ENCODE data around the gene HMCES. TPM values are rescaled to one million over a fixed set of nuclear protein-coding genes. Genes with fewer than 3 reads are reported as not detected.

Gene HMCES
- total and polyA plus RNA-seq, 2 experiments from 2014 or later, result 20.1 to 34.3 TPM

GRCh38 chr3:129352650-129353588 lies 74.2 kb downstream of the HMCES start:
- no peak overlapping the region for H2AFZ ChIP-seq
- H3K9me3 ChIP-seq (ENCODE audit: low read depth), result no peaks in the 10 kb centered on the region
- no peaks in the 10 kb centered on the region for H4K20me1 ChIP-seq (ENCODE audit: insufficient read depth, poor library complexity, severe bottlenecking)
- no peak overlapping the region for H3K27ac ChIP-seq
- no peak overlapping the region for H3K4me3 ChIP-seq
- no peaks in the 10 kb centered on the region for H3K79me2 ChIP-seq
- H3K4me1 ChIP-seq (ENCODE audit: insufficient read depth), result no peaks in the 10 kb centered on the region
- TF ChIP-seq EZH2phosphoT487 (IDR thresholded peaks at IDR 0.05; ENCODE audit: low read depth, severe bottlenecking, unreplicated experiment) (no peak), EZH2 (IDR thresholded peaks at IDR 0.05; ENCODE audit: borderline replicate concordance) (no peak), CTCF (IDR thresholded peaks at IDR 0.05; ENCODE audit: poor library complexity) (no peak)
- DNase-seq (ENCODE audit: low spot score), result no peak
- WGBS (ENCODE audit: low lambda C conversion rate, missing lambda C conversion rate), result 89% methylated on average over 14 of the region's 14 CpGs
- no peak overlapping the region for H3K4me2 ChIP-seq
- H3K27me3 ChIP-seq, result no peaks in the 10 kb centered on the region
- no peaks in the 10 kb centered on the region for H3K36me3 ChIP-seq (replicated peaks; ENCODE audit: insufficient read depth, low read depth)
- no peaks in the 10 kb centered on the region for H3K9me2 ChIP-seq (replicated peaks; ENCODE audit: insufficient read depth)

GRCh38 chr3:129353589-129353941 lies 74.9 kb downstream of the HMCES start:
- H3K36me3 ChIP-seq (replicated peaks; ENCODE audit: insufficient read depth, low read depth), result no peaks in the 10 kb centered on the region
- H3K79me2 ChIP-seq, result no peaks in the 10 kb centered on the region
- no peaks in the 10 kb centered on the region for H3K4me1 ChIP-seq (ENCODE audit: insufficient read depth)
- no peaks in the 10 kb centered on the region for H4K20me1 ChIP-seq (ENCODE audit: insufficient read depth, poor library complexity, severe bottlenecking)
- no peaks in the 10 kb centered on the region for H3K9me3 ChIP-seq (ENCODE audit: low read depth)
- H3K27ac ChIP-seq, result no peak overlapping the region
- no peak overlapping the region for H2AFZ ChIP-seq
- no peaks in the 10 kb centered on the region for H3K9me2 ChIP-seq (replicated peaks; ENCODE audit: insufficient read depth)
- TF ChIP-seq EZH2 (IDR thresholded peaks at IDR 0.05; ENCODE audit: borderline replicate concordance) (no peak), EZH2phosphoT487 (IDR thresholded peaks at IDR 0.05; ENCODE audit: low read depth, severe bottlenecking, unreplicated experiment) (no peak), CTCF (IDR thresholded peaks at IDR 0.05; ENCODE audit: poor library complexity) (no peak)
- no peak overlapping the region for H3K4me2 ChIP-seq
- no peaks in the 10 kb centered on the region for H3K27me3 ChIP-seq
- no peak for DNase-seq (ENCODE audit: low spot score)
- WGBS (ENCODE audit: low lambda C conversion rate, missing lambda C conversion rate), result 87% methylated on average over 5 of the region's 5 CpGs
- H3K4me3 ChIP-seq, result no peak overlapping the region

Small RNAs within 50 kb of the gene (microRNA-seq; reads per million reads assigned to microRNA genes)
- not detected for gene MIR6826

Small RNAs within 50 kb of the gene (small RNA-seq; reads per million reads assigned to genes)
- gene MIR6826, result not detected

Other genes with a start within 250 kb of the HMCES start
- gene GP9, start 218.1 kb upstream of the HMCES start, total RNA-seq, result not detected in 2 replicates
- not detected in 2 replicates for gene GP9, start 218.1 kb upstream of the HMCES start, polyA plus RNA-seq
- 22.2 and 23.5 TPM in 2 replicates for gene RAB43, start 157.1 kb upstream of the HMCES start, total RNA-seq
- gene RAB43, start 157.1 kb upstream of the HMCES start, polyA plus RNA-seq, result 23.2 and 27.1 TPM in 2 replicates
- gene ISY1, start 117.8 kb upstream of the HMCES start, total RNA-seq, result 20.1 and 23.0 TPM in 2 replicates
- 35.8 and 38.8 TPM in 2 replicates for gene ISY1, start 117.8 kb upstream of the HMCES start, polyA plus RNA-seq
- 289 and 295 TPM in 2 replicates for gene CNBP, start 95.0 kb upstream of the HMCES start, total RNA-seq
- gene CNBP, start 95.0 kb upstream of the HMCES start, polyA plus RNA-seq, result 308 and 316 TPM in 2 replicates
- 167 and 169 TPM in 2 replicates for gene COPG1, start 29.3 kb upstream of the HMCES start, total RNA-seq
- 176 and 185 TPM in 2 replicates for gene COPG1, start 29.3 kb upstream of the HMCES start, polyA plus RNA-seq
- 0.20 and 0.44 TPM in 2 replicates for gene EFCAB12, start 149.8 kb downstream of the HMCES start, total RNA-seq
- gene EFCAB12, start 149.8 kb downstream of the HMCES start, polyA plus RNA-seq, result 0.19 and 1.5 TPM in 2 replicates
- 25.0 and 27.5 TPM in 2 replicates for gene MBD4, start 161.1 kb downstream of the HMCES start, total RNA-seq
- gene MBD4, start 161.1 kb downstream of the HMCES start, polyA plus RNA-seq, result 20.8 and 22.2 TPM in 2 replicates
- gene IFT122, start 161.4 kb downstream of the HMCES start, total RNA-seq, result 14.6 and 17.3 TPM in 2 replicates
- gene IFT122, start 161.4 kb downstream of the HMCES start, polyA plus RNA-seq, result 11.4 and 15.6 TPM in 2 replicates
- gene RHO, start 249.8 kb downstream of the HMCES start, total RNA-seq, result not detected in 2 replicates
- 0.19 TPM in 1 of 2 replicates, not detected in the other for gene RHO, start 249.8 kb downstream of the HMCES start, polyA plus RNA-seq

Measured in hepatocyte (in vitro differentiated cells).